Measurements from ENCODE around the gene AASDH. TPM values are rescaled to one million over a fixed set of nuclear protein-coding genes. Genes with fewer than 3 reads are reported as not detected.

AASDH gene
- total and polyA plus RNA-seq, 2 of the 13 experiments (the other 11 are each of a cell fraction or from before 2014, with no cell fraction given), result 12.6 to 14.1 TPM

DNA sequence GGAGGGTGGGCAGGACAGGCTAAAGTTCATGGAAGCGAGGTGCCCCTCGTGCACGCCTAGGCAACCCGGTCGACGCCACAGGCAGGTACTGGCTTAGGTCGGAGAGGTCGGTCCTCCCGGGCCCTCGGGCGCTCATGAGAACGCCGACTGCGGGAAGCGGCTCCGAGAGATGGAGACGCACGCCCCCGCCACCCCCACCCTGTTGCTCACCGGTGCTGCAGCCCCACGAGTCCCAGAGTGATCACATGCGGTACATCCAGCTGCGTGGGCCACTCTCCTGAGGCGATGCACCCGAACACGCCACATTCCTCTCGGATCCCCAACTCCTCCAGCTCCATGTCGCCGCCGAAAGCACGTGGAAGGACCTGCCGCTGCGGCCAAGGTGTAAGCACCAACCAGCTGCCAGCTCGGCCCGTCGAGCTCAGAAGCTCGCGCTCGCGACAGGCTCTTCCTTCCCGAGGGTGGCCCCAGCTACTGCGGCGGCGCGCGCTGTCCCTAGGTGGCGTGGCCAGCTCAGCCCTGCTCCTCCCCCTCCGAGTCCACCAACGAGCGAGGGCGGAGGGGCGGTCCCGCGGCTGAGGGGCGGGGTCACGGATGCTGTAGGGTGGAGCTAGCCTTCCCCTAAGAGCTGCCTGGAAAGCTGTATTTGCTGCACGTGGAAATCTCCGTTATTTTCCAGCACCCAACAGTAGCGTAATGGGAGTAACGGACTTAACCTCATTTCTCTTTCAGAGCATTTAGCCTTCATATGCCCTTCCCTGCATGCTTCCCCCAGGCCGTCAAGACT lies 48.0 kb upstream of the AASDH start, which contains the start of gene PPAT (continued):
- TF ChIP-seq, protein P1, sequence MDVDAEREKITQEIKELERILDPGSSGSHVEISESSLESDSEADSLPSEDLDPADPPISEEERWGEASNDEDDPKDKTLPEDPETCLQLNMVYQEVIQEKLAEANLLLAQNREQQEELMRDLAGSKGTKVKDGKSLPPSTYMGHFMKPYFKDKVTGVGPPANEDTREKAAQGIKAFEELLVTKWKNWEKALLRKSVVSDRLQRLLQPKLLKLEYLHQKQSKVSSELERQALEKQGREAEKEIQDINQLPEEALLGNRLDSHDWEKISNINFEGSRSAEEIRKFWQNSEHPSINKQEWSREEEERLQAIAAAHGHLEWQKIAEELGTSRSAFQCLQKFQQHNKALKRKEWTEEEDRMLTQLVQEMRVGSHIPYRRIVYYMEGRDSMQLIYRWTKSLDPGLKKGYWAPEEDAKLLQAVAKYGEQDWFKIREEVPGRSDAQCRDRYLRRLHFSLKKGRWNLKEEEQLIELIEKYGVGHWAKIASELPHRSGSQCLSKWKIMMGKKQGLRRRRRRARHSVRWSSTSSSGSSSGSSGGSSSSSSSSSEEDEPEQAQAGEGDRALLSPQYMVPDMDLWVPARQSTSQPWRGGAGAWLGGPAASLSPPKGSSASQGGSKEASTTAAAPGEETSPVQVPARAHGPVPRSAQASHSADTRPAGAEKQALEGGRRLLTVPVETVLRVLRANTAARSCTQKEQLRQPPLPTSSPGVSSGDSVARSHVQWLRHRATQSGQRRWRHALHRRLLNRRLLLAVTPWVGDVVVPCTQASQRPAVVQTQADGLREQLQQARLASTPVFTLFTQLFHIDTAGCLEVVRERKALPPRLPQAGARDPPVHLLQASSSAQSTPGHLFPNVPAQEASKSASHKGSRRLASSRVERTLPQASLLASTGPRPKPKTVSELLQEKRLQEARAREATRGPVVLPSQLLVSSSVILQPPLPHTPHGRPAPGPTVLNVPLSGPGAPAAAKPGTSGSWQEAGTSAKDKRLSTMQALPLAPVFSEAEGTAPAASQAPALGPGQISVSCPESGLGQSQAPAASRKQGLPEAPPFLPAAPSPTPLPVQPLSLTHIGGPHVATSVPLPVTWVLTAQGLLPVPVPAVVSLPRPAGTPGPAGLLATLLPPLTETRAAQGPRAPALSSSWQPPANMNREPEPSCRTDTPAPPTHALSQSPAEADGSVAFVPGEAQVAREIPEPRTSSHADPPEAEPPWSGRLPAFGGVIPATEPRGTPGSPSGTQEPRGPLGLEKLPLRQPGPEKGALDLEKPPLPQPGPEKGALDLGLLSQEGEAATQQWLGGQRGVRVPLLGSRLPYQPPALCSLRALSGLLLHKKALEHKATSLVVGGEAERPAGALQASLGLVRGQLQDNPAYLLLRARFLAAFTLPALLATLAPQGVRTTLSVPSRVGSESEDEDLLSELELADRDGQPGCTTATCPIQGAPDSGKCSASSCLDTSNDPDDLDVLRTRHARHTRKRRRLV (CRISPR knock-in tag; IDR thresholded peaks at IDR 0.05), result peak; percentile 84
- TF ChIP-seq ZNF563 (CRISPR knock-in tag; IDR thresholded peaks at IDR 0.05) (peak; percentile 76), ZNF17 (CRISPR knock-in tag; IDR thresholded peaks at IDR 0.05) (peak; percentile 21; the same call in 1 of the 2 replicates), ARHGAP35 (CRISPR knock-in tag; IDR thresholded peaks at IDR 0.05; ENCODE audit: borderline replicate concordance) (peak; percentile 42; the same call in 1 of the 2 replicates), NFRKB (IDR thresholded peaks at IDR 0.05) (no peak), KDM4B (CRISPR knock-in tag; IDR thresholded peaks at IDR 0.05) (no peak; the same call in 1 of the 2 replicates), SP5 (CRISPR knock-in tag; IDR thresholded peaks at IDR 0.05; ENCODE audit: borderline replicate concordance, low read depth) (0 out of 2 replicates have a peak, but pooled peaks have one; percentile 29), ZNF326 (CRISPR knock-in tag; IDR thresholded peaks at IDR 0.05; ENCODE audit: borderline replicate concordance) (no peak), ATAD3A (CRISPR knock-in tag; IDR thresholded peaks at IDR 0.05) (no peak), NFKB2 (CRISPR knock-in tag; IDR thresholded peaks at IDR 0.05; ENCODE audit: borderline replicate concordance) (0 out of 2 replicates have a peak, but pooled peaks have one; percentile 33), CBX5 (CRISPR knock-in tag; IDR thresholded peaks at IDR 0.05; ENCODE audit: borderline replicate concordance) (0 out of 2 replicates have a peak, but pooled peaks have one; percentile 10), ZNF251 (CRISPR knock-in tag; IDR thresholded peaks at IDR 0.05) (no peak), ZBTB37 (CRISPR knock-in tag; IDR thresholded peaks at IDR 0.05) (no peak), PCBP1 (IDR thresholded peaks at IDR 0.05; ENCODE audit: borderline replicate concordance, low read depth, low read length) (no peak), PLRG1 (conservative IDR thresholded peaks at IDR 0.05) (no peak)
- TF ChIP-seq, protein P2, sequence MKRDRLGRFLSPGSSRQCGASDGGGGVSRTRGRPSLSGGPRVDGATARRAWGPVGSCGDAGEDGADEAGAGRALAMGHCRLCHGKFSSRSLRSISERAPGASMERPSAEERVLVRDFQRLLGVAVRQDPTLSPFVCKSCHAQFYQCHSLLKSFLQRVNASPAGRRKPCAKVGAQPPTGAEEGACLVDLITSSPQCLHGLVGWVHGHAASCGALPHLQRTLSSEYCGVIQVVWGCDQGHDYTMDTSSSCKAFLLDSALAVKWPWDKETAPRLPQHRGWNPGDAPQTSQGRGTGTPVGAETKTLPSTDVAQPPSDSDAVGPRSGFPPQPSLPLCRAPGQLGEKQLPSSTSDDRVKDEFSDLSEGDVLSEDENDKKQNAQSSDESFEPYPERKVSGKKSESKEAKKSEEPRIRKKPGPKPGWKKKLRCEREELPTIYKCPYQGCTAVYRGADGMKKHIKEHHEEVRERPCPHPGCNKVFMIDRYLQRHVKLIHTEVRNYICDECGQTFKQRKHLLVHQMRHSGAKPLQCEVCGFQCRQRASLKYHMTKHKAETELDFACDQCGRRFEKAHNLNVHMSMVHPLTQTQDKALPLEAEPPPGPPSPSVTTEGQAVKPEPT (CRISPR knock-in tag; IDR thresholded peaks at IDR 0.05; ENCODE audit: low read depth), result peak; percentile 72
- TF ChIP-seq, protein P3, sequence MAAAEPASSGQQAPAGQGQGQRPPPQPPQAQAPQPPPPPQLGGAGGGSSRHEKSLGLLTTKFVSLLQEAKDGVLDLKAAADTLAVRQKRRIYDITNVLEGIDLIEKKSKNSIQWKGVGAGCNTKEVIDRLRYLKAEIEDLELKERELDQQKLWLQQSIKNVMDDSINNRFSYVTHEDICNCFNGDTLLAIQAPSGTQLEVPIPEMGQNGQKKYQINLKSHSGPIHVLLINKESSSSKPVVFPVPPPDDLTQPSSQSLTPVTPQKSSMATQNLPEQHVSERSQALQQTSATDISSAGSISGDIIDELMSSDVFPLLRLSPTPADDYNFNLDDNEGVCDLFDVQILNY (CRISPR knock-in tag; conservative IDR thresholded peaks at IDR 0.05), result 0 out of 2 replicates have a peak, but pooled peaks have one; percentile 15
- TF ChIP-seq, protein P4, sequence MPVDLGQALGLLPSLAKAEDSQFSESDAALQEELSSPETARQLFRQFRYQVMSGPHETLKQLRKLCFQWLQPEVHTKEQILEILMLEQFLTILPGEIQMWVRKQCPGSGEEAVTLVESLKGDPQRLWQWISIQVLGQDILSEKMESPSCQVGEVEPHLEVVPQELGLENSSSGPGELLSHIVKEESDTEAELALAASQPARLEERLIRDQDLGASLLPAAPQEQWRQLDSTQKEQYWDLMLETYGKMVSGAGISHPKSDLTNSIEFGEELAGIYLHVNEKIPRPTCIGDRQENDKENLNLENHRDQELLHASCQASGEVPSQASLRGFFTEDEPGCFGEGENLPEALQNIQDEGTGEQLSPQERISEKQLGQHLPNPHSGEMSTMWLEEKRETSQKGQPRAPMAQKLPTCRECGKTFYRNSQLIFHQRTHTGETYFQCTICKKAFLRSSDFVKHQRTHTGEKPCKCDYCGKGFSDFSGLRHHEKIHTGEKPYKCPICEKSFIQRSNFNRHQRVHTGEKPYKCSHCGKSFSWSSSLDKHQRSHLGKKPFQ (CRISPR knock-in tag; IDR thresholded peaks at IDR 0.05; ENCODE audit: insufficient replicate concordance), result peak; percentile 85

Measured in HepG2 (cell line).